T-helper 2 cell treated with Interferon-gamma antibody and Interleukin-4, amounts not matched to agents 5 μg/mL and 100 μg/mL, for 36 hours (primary cell): ENCODE measurements around the gene RAD1.
A peak's percentile ranks its signal among the peaks of the same experiment; 100 is the strongest.

ENCODE experiments used
- DNase-seq: peaks from one replicate; pipeline ENCODE4 v3.0.0; 2021; ENCODE audit warnings: low spot score
- H3K27ac Mint-ChIP-seq: one replicate; pipeline ENCODE4 v1.8.0; 2021; ENCODE audit warnings: mild to moderate bottlenecking, mixed read lengths
- H3K27me3 Mint-ChIP-seq: one replicate; pipeline ENCODE4 v1.8.0; 2021; ENCODE audit warnings: low read depth, mixed read lengths
- H3K36me3 Mint-ChIP-seq: one replicate; pipeline ENCODE4 v1.8.0; 2021; ENCODE audit warnings: low read depth, mixed read lengths
- H3K4me1 Mint-ChIP-seq: one replicate; pipeline ENCODE4 v1.8.0; 2021; ENCODE audit warnings: low read depth, mixed read lengths
- H3K4me3 Mint-ChIP-seq: one replicate; pipeline ENCODE4 v1.8.0; 2022; ENCODE audit warnings: mild to moderate bottlenecking, moderate library complexity, mixed read lengths
- H3K9me3 Mint-ChIP-seq: one replicate; pipeline ENCODE4 v1.8.0; 2021; ENCODE audit warnings: mixed read lengths

Gene RAD1

GRCh38 chr5:34898258-34898895 lies 16.9 kb downstream of the RAD1 start:
- DNase-seq = peak; percentile 27
- Mint-ChIP-seq H3K4me1 (no peaks in the 10 kb centered on the region), H3K36me3 (peaks cover 1% of the 10 kb centered on the region), H3K27ac (no peak overlapping the region), H3K4me3 (no peak overlapping the region), H3K9me3 (no peaks in the 10 kb centered on the region), H3K27me3 (no peaks in the 10 kb centered on the region)

DNA sequence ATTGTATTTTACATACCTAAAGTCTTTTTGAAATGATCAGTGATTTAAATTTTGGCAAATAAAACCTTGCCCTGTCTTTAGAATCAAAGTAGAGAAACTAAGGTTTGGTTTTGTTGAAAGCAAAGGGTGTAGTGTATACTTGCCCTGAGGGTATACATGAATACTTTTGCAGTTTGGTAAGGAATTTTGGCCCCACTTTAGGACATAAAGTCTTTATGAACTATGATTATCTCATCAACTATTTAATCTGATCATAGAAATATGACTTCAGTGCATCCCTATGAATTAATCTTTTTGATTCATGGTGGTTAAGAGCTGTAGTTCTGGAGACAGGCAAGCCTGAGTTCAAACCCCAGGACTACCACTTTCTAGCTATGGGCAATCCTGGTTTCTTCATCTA lies 17.7 kb downstream of the RAD1 start:
- Mint-ChIP-seq H3K9me3 (no peaks in the 10 kb centered on the region), H3K4me3 (no peak overlapping the region), H3K27me3 (no peaks in the 10 kb centered on the region), H3K27ac (no peak overlapping the region), H3K36me3 (no peaks in the 10 kb centered on the region), H3K4me1 (no peaks in the 10 kb centered on the region)
- DNase-seq = no peak

DNA sequence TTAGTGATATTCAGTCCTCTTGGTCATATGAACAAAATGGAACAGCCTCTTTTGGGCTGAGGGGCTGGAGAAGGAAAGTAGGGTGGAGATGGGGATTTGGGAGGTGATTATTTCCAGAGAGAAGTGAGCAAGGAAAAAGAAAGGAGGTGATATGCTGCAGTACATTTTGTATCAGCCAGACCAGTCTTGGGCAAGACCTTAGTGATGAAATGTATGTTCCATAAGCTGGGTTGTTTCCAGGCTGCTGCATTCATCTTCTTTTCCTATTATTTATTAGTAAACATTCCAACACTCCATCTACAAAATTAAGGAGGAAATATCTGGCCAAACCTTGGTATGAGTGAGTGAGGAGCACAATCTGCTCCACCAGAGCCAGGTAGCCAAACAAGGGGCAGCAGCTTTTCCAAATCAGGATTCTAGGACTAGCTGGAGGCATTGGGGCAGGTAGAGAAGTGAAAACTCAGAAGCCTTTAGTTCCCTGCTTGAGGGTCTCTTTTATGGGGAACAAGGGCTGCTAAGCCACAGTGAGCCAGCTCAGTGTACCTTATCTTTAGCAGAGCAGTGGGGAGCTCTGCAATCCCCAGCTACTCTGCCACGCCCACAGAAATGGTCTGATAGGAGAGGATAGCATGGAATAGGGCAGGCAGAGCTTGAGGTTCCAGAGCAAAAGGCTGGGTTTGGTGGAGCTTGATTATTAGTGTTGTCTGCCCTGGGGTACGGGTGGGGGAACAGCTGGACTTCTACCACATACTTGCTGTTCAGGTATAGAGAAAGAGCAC lies 19.5 kb downstream of the RAD1 start:
- no peaks in the 10 kb centered on the region for H3K36me3 Mint-ChIP-seq
- no peaks in the 10 kb centered on the region for H3K9me3 Mint-ChIP-seq
- no peak for DNase-seq
- H3K27ac Mint-ChIP-seq = no peak overlapping the region
- no peaks in the 10 kb centered on the region for H3K27me3 Mint-ChIP-seq
- no peaks in the 10 kb centered on the region for H3K4me1 Mint-ChIP-seq
- H3K4me3 Mint-ChIP-seq = no peak overlapping the region

DNA sequence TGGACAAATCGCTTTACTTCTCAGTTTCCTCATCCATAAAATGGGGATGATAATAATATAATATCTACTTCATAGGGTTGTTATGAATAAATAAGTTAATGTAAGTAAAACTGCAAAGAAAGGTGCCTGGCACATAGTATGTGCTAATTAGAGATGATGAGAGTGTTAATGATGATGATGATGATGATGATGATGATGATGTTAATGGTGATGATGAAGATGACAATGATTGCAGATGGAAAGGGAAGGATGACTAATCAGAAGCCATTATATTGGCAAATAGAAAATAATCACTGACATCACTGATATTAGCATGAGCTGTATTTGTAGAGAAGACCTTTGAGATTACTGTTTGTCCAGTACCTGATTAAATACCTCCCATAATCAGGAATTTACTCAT lies 20.6 kb downstream of the RAD1 start:
- DNase-seq = no peak
- Mint-ChIP-seq H3K36me3 (no peaks in the 10 kb centered on the region), H3K9me3 (no peaks in the 10 kb centered on the region), H3K27me3 (no peaks in the 10 kb centered on the region), H3K4me3 (no peak overlapping the region), H3K27ac (no peak overlapping the region), H3K4me1 (no peaks in the 10 kb centered on the region)

GRCh38 chr5:34892414-34892813 lies 22.9 kb downstream of the RAD1 start:
- H3K27ac Mint-ChIP-seq = no peak overlapping the region

DNA sequence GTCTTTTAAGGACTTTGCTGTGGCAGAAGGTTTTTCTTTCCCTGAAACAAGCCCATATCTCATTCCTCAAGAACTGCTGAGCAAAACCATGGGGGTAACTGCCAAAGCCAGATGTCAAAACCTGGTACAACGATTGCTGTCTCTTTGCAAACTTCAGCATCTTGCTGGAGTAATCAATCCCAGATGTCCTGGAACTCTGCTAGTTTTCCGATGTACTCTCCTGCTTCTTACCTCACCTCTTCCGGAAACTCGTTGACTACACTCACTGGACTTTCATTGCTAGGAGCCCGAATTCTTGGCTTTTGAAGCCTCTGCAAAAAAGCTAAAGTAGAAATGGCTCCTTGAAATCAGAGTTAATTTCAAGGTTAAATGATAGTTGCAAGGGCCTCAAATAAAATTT lies 23.3 kb downstream of the RAD1 start:
- H3K36me3 Mint-ChIP-seq = no peaks in the 10 kb centered on the region
- no peak overlapping the region for H3K27ac Mint-ChIP-seq
- no peaks in the 10 kb centered on the region for H3K4me1 Mint-ChIP-seq
- H3K4me3 Mint-ChIP-seq = no peak overlapping the region
- DNase-seq = no peak
- H3K9me3 Mint-ChIP-seq = no peaks in the 10 kb centered on the region
- H3K27me3 Mint-ChIP-seq = no peaks in the 10 kb centered on the region

More at GRCh38 chr5:34892414-34892813, 22.9 kb downstream of the RAD1 start:
- no peak overlapping the region for H3K4me3 Mint-ChIP-seq
- DNase-seq = no peak
- no peaks in the 10 kb centered on the region for H3K27me3 Mint-ChIP-seq
- H3K4me1 Mint-ChIP-seq = no peaks in the 10 kb centered on the region
- no peaks in the 10 kb centered on the region for H3K36me3 Mint-ChIP-seq
- H3K9me3 Mint-ChIP-seq = no peaks in the 10 kb centered on the region

DNA sequence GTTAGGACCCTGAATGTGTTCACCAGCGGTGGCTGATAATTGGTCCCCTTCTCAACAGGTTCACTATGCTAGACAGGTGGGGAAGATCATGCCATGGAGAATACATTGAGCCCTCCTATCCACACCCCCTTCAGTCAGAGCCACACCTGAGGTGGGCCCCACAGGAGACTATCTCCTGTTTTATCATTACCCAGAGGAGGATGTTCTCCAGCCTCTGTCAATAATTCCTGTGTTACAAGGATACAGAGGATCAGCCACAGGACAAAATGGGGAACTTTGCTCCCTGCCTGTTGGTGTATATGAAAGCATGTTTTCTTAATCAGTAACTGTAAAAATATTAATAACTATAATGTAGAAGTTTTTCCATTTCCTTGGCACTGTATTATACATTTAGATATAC lies 25.9 kb downstream of the RAD1 start:
- no peak overlapping the region for H3K4me3 Mint-ChIP-seq
- H3K4me1 Mint-ChIP-seq = no peaks in the 10 kb centered on the region
- DNase-seq = no peak
- no peak overlapping the region for H3K27ac Mint-ChIP-seq
- H3K9me3 Mint-ChIP-seq = no peaks in the 10 kb centered on the region
- no peaks in the 10 kb centered on the region for H3K36me3 Mint-ChIP-seq
- H3K27me3 Mint-ChIP-seq = no peaks in the 10 kb centered on the region

DNA sequence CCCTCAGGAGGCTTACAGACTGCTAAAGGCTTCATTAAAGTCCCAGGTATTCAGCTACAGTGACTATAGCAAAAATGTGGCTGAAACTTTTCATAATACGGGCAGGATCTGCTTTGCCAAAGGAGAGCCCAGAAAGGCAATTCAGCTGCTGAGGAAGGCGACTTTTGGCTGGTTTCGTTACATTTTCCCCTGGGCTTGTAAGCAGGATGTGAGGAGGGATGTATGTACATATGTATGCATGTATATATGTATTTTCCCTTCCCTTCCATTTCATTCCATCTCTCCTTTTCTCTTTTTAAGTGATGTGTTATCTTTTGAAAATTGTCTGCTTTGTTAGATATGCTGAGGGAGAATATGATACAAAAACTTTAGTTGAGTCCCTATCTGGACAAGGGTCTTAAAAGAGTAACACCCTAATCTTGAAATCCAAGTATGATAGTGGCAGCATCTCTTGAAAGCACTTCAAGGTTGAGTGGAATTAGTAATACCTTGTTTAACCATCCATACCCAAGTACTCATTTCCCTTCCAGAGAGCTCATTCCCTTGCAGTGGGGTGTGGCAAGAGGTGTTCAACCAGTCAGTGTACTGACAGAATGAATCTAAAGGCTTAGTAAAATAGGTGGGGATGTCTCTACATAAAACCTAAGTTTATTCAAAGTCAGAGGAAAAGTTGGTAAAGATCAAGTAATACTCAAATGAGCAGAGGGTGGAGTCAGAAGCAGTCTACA lies 28.7 kb downstream of the RAD1 start:
- H3K27ac Mint-ChIP-seq = no peak overlapping the region
- H3K4me3 Mint-ChIP-seq = no peak overlapping the region
- no peaks in the 10 kb centered on the region for H3K9me3 Mint-ChIP-seq
- no peaks in the 10 kb centered on the region for H3K36me3 Mint-ChIP-seq
- DNase-seq = no peak
- no peaks in the 10 kb centered on the region for H3K4me1 Mint-ChIP-seq
- H3K27me3 Mint-ChIP-seq = peaks cover 7% of the 10 kb centered on the region

- Mint-ChIP-seq H3K27ac (no peak overlapping the region), H3K4me3 (no peak overlapping the region), H3K27me3 (peaks cover 7% of the 10 kb centered on the region), H3K36me3 (no peaks in the 10 kb centered on the region), H3K4me1 (no peaks in the 10 kb centered on the region), H3K9me3 (peaks cover 2% of the 10 kb centered on the region)
- no peak for DNase-seq
These were observed 34.1 kb downstream of the RAD1 start for GRCh38 chr5:34881246-34881645.

DNA sequence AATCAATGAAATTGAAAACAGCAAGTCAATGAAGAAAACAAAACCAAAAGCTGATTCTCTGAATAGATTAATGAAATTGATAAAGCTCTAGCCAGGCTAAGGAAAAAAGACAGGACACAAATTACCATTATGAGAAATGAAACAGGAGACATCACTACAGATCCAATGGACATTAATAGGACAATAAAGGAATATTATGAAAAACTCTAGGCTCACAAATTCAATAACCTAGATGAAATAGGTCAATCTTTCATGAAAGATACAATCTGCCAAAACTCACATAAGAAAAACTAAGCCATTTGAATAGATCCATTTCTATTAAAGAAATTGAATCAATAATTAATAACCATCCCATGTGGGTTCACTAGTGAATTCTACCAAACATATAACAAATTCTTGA lies 39.0 kb downstream of the RAD1 start:
- no peak overlapping the region for H3K27ac Mint-ChIP-seq
- no peak for DNase-seq
- peaks cover 8% of the 10 kb centered on the region for H3K9me3 Mint-ChIP-seq
- no peaks in the 10 kb centered on the region for H3K4me1 Mint-ChIP-seq
- no peak overlapping the region for H3K4me3 Mint-ChIP-seq
- no peaks in the 10 kb centered on the region for H3K36me3 Mint-ChIP-seq
- H3K27me3 Mint-ChIP-seq = peaks cover 13% of the 10 kb centered on the region

DNA sequence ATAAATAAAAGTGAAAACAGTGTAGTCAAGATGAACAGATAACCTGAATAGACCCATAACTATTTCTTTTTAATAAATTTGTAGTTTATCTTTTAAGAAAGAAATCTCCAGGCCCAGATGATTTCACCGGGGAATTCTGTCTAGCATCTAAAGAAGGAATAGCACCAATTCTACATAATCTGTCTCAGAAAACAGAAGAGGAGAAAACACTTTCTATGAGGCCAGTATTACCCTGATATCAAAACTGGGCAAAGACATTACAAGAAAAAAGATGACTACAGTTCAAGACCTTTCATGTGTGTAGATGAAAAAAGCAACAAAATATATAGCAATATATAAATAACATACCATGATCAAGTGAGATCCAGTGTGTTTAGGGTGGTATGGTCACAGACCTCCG lies 44.9 kb downstream of the RAD1 start:
- H3K36me3 Mint-ChIP-seq = no peaks in the 10 kb centered on the region
- DNase-seq = no peak
- no peak overlapping the region for H3K4me3 Mint-ChIP-seq
- peaks cover 10% of the 10 kb centered on the region for H3K27me3 Mint-ChIP-seq
- H3K27ac Mint-ChIP-seq = no peak overlapping the region
- H3K9me3 Mint-ChIP-seq = no peaks in the 10 kb centered on the region
- no peaks in the 10 kb centered on the region for H3K4me1 Mint-ChIP-seq

DNA sequence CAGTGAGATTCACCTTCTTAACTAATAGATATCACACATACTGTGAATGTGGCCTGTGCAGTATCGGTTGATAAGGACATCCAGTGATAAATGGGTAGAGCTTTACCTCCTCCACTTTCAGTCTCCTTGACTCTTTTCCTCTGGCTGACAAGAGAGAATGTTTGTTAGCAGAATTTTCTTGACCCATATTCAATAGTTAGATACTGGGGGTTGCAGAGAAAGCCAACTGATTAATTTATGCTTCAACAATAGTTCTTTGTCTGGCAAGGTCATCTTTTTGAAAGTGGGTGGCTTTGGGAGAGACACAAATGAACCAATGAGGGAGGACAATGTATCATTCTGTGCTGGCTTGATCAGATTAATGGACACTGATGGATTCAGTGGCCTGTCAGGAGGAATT lies 46.0 kb downstream of the RAD1 start:
- H3K27ac Mint-ChIP-seq = no peak overlapping the region
- no peaks in the 10 kb centered on the region for H3K4me1 Mint-ChIP-seq
- H3K9me3 Mint-ChIP-seq = no peaks in the 10 kb centered on the region
- H3K4me3 Mint-ChIP-seq = no peak overlapping the region
- peaks cover 9% of the 10 kb centered on the region for H3K27me3 Mint-ChIP-seq
- no peaks in the 10 kb centered on the region for H3K36me3 Mint-ChIP-seq
- DNase-seq = no peak

DNA sequence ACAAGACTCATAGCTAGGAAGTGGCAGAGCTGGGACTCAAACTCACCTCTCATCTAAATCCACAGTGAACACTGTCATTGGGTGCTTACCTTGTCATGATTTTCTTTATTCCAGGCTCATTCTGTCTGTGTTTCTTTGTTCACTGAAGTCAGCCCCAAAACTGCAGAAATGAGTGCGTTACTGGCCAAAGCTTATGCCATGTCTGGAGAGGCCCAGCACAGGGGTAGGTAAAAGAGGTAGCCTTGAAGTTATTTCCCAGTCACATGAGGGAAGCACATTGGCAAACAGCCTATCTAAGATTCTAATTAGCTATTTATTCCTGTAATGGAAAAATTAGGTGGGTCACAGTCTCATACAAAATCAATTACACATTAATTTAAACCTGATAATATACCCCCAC lies 46.5 kb downstream of the RAD1 start:
- Mint-ChIP-seq H3K9me3 (no peaks in the 10 kb centered on the region), H3K27me3 (peaks cover 6% of the 10 kb centered on the region), H3K36me3 (no peaks in the 10 kb centered on the region), H3K4me1 (no peaks in the 10 kb centered on the region), H3K4me3 (no peak overlapping the region), H3K27ac (no peak overlapping the region)
- DNase-seq = no peak

DNA sequence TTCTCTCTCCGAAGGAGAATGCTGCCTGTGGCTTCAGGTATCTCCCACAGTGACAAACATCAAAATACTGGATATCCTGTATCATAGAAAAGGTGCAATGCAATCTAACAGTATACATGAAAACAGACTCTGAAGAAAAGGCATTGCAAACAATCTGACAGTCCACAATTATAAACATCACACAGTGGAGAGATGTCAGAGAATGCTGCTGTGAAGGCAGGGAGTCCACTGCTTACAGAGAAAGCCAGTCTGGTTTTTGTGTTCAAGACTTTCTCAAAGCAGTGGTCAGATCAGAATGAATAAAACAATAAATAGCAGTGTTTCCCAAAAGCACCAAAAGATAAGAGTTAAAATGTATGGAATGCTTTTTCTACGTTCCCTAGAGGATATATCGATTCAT lies 47.6 kb downstream of the RAD1 start:
- DNase-seq = no peak
- H3K9me3 Mint-ChIP-seq = no peaks in the 10 kb centered on the region
- H3K27me3 Mint-ChIP-seq = no peaks in the 10 kb centered on the region
- no peaks in the 10 kb centered on the region for H3K4me1 Mint-ChIP-seq
- no peak overlapping the region for H3K4me3 Mint-ChIP-seq
- H3K36me3 Mint-ChIP-seq = no peaks in the 10 kb centered on the region
- no peak overlapping the region for H3K27ac Mint-ChIP-seq
